HG03342 (cell line): ENCODE measurements around the gene CSE1L.
"Not testable (repeated sequence)": the region's sequence is repeated elsewhere in the genome, so short reads cannot be mapped to it uniquely, and the experiment has no call there.

Source experiments
- ATAC-seq: cut with Tn5 transposase; IDR thresholded peaks from one replicate; pipeline ENCODE4 v1.9.1; 2021; ENCODE audit warnings: mild to moderate bottlenecking, moderate library complexity; ENCODE audit not compliant: unreplicated experiment

Gene CSE1L, protein sequence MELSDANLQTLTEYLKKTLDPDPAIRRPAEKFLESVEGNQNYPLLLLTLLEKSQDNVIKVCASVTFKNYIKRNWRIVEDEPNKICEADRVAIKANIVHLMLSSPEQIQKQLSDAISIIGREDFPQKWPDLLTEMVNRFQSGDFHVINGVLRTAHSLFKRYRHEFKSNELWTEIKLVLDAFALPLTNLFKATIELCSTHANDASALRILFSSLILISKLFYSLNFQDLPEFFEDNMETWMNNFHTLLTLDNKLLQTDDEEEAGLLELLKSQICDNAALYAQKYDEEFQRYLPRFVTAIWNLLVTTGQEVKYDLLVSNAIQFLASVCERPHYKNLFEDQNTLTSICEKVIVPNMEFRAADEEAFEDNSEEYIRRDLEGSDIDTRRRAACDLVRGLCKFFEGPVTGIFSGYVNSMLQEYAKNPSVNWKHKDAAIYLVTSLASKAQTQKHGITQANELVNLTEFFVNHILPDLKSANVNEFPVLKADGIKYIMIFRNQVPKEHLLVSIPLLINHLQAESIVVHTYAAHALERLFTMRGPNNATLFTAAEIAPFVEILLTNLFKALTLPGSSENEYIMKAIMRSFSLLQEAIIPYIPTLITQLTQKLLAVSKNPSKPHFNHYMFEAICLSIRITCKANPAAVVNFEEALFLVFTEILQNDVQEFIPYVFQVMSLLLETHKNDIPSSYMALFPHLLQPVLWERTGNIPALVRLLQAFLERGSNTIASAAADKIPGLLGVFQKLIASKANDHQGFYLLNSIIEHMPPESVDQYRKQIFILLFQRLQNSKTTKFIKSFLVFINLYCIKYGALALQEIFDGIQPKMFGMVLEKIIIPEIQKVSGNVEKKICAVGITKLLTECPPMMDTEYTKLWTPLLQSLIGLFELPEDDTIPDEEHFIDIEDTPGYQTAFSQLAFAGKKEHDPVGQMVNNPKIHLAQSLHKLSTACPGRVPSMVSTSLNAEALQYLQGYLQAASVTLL

DNA sequence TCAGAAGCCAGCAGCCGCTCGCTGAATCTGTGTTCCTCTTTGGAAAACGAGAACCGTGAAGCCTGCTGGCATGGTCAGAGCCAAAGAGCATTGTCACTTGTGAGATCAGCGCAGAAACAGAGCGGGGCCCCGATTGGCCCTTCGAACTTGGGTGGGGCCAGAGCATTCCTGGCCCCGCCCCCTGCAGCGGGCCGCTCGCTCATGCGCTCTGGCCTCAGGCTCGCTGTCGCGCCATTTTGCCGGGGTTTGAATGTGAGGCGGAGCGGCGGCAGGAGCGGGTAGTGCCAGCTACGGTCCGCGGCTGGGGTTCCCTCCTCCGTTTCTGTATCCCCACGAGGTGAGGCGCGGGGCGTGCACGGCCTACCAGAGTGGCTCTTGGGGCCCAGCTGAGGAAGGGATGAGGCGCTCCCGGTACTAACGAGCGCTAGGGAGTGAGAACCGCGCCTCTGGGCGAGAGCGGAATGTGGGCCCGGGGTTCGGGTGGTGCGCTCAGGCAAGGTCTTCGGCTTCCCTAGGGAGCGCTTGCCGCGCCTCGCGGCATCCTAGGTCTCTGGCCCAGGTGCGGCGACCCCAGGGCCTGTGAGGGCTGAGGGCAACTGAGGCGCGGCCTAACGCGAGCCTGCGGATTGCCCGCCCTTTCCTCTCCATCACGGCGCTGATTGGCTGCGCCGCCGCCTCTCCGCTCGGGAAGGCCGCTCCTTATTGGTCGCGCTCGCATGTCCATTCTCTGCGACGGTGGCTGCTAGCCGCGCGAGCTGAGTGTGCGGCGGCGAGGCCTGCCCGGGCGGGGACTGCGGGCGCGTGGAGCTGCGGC lies at the start of gene CSE1L:
Gene CSE1L (plus strand): TSS at position 226 of the 814 bp plus-strand sequence. CDS start 12,152 bp downstream, outside the sequence.
- peak; percentile 78 for ATAC-seq

DNA sequence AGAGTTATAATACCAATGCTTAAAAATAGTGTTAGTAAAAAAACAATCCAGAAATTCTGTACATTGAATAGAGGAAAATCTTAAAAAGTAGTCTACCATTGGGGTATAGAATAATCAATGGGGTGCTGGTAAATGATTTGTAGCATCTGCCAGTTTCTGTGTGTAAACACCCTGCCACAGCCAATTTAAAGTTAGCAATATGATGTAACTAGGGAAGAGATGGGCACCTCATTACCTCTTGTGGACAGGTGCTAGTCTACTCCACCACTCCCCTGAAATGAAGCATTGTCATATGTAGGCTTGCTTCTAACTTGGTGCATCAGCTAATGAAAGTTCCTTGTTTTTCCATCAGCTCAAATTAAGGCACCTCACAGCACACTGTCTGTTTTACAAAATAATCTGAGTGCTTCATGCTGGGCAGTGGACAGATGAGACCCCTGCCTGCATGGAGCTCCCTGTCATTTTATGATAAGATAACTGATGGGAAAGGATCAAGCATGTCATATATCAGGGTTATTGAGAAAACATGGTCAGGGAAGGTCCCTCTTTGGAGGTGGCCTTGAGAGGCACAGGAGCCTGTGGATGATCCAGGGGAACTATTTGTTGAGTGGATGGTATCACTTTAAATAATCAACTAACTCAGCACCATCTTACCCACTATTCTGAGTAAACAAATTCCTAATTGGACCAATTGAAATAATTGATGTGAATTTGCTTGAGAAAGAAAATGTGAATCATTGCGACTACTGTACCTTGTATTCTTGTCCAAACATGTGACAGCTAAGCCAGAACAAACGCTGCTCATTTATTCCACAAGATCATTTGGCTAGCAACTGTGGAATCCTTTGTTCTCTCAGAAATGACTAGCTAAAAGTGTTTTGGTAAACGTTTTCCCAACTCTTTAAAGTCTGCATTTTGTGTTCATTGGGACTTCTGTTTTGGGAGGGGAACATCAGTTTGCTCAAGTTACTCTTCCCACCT lies 45.9 kb upstream of the CSE1L start:
- no peak for ATAC-seq

DNA sequence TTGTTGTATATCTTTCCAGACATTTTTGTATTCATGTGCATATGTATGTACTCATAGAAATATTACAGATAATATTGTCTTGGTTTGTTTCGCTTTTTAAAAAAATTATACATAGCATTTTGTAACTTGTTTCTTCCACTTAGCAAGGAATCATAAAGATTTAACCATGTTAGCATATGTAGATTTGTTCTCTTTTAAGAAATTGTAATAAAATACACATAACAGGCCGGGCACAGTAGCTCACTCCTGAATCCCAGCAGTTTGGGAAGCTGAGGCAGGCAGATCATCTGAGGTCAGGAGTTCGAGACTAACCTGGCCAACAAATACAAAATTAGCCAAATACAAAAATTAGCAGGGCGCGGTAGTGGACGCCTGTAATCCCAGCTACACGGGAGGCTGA lies 44.4 kb upstream of the CSE1L start:
- no peak for ATAC-seq

DNA sequence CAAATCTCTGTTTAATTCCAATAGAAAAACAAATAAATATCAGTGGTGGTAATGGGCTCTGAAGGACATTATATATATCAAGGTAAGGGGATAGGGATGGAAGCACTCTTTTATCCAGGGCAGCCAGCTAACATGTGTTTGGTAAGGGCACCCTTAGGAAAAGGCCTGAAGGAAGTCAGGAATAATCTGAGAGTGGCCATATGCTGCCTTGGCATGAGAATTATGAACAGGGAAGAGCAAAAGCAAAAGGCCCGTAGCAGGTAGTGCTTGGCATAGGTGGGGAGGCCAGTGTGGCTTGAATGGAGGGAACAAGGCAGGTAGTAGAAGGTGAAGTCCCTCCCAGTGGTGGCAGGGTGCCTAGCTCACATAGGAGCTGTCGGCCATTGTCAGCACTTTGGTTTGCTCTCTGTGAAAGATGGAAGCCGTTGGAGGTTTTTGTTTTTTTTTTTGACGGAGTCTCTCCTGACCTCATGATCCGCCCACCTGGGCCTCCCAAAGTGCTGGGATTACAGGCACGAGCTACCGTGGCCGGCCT lies 39.6 kb upstream of the CSE1L start:
- ATAC-seq = no peak

DNA sequence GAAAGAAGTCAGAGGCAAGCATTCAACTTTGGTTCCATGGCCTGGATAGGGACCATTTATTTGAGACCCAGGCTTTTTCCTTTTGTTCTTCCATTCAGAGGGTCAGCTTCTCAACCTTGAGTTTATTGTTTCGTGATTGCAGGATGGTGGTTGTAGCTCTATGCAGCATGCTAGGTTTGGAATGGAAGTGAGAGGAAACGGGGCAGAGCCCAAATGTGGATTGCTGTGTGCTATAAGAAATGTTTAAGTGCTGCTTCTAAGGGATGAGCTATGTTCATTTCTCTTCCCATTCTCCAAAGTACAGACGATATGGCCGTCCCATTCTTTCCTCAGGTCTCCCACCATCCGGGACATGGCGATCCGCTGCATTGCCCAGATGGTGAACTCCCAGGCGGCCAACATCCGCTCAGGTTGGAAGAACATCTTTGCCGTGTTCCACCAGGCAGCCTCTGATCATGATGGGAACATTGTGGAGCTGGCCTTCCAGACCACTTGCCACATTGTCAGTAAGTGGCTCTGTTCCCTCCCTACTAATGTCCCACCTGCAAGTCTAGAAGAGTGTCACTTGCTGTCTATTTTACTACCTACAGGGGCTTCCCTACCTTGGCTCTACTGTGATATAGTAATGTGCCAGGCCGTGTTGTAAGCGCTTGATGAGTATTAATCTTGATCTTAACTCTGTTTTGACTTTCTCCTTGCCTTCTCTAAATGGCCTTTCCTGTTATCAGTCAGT lies 36.0 kb upstream of the CSE1L start:
- ATAC-seq = no peak

DNA sequence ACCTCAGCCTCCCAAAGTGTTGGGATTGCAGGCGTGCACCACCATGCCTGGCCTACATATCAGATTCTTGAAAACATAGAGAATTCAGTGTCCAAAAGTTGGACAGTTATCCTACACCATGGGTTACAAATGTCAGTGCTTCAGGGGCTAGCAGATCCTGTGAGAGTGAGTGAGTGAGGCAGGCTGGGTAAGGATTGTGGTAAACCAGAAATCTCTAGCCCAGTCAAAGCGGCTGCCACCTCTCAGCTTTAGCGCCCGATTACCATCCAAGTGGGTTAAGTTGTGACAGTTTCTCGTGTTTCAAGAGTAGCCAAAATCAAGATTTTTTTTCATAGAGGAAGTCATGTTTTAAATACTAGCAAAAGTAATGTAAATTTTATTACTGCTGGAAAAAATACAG lies 21.9 kb upstream of the CSE1L start:
- ATAC-seq = no peak

DNA sequence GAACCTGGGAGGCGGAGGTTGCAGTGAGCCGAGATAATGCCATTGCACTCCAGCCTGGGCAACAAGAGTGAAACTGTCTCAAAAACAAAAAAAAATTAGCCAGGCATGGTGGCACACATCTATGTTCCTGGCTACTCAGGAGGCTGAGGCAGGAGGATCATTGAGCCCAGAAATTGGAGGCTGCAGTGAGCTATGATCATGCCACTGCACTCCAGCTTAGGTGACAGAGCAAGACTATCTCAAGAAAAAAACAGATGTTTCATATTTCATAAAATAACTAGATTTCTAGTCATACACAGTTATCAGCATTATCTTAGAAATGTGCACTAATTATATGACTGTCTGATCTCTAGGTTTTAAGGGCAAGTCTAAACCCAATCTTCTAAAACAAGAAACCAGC lies 17.9 kb upstream of the CSE1L start:
- not testable (repeated sequence) for ATAC-seq

DNA sequence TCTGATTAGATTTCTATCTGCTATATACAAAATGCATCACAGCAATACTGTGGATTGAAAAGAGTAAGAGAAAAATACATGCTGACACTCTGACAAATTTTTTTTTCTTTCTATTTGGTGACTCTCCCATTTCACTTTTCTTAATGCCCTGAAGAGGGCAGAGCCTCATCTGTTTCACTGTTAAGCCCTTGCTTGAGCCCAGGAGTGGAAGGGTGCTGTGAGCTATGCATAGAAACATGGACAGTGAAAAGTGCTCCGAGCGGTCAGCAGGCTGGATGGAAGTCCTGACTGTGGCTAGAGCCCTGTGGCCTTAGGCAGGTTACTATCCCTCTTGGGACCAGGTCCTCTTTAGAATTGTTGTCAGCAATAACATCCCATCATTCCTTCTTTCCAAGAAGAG lies 17.4 kb upstream of the CSE1L start:
- no peak for ATAC-seq

DNA sequence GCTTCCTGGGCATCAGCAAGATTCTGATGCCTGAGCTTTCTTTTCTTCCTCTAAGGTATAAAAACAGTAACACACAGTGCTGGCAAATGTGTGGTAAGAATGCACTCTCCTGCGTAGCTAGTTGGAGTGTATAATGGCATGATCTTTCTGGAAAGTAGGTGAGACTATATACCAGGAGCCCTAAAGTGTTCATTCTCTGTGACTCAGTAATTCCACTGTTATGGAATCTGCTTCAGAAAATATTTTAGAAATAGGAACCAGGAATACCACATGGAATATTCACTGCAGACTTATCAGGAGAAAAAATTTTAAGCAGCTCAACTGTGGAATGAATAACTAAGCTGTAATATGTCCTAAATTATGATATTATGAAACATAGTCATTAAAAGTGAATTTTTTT lies 16.9 kb upstream of the CSE1L start:
- no peak for ATAC-seq

DNA sequence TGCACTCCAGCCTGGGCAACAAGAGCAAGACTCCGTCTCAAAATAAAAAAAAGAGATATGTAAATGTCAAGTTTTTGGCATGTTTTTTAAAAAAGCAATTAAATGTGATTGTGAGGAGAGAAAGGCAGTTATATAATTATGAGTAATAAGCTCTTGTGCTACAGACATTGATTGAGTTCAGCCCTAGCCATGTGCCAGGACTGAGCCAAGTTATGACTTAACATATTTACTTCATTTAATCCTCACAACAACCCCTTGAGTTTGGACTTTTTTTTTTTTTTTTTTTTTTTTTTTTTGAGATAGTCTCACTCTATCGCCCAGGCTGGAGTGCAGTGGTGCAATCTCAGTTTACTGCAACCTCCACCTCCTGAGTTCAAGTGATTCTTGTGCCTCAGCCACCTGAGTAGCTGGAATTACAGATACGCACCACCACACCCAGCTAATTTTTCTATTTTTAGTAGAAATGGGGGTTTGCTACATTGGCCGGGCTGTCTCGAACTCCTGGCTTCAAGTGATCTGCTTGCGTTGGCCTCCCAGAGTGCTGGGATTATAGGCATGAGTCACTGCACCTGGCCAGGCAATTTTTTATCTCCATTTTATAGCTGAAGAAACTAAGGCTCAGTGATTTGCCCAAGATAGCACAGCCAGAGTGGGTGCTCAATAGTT lies 15.0 kb upstream of the CSE1L start:
- ATAC-seq = no peak

DNA sequence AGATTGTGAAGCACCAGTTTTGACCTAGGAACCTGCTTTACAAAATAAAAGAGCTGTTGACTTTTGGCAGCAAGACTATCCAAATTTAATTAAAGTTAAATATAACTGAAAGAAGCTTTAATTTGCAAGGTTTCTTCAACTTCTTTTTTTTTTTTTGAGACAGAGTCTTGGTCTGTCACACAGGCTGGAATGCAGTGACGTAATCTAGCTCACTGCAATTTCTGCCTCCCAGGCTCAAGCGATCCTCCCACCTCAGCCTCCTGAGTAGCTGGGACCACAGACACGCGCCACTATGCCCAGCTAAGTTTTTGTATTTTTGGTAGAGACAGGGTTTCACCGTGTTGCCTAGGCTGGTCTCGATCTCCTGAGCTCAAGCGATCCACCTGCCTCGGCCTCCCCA lies 13.7 kb upstream of the CSE1L start:
- ATAC-seq = no peak

DNA sequence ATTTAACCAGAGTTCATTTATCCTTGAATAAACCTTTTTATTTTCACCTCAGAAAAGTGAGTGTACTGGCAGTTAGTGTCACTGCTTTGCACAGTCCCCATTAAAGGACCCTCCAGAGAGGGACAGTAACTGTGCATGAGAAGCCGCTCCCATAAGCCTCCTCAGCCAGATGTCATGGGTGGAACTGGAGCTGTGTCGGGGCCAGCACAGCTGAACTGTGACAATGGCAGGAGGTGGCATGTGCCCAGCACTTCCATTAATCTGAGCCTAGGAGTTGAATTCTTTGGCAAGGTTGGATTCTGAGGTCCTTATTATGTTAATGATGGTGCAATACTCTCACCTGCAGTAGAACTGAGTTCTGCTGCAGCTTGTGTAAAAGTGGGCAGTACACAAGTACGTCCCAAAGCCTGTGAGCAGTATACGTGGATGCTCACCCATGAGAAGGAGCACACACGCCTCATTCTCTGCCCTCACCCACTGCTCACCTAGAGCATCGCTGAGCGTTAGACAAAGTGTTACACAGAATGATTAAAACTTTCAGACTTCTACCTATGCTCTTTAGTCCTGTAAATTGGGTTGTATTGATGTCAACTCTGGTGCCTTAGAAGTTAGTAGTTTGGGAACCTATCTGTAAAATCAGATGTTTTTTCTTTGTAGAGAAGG lies 11.9 kb upstream of the CSE1L start:
- no peak for ATAC-seq

DNA sequence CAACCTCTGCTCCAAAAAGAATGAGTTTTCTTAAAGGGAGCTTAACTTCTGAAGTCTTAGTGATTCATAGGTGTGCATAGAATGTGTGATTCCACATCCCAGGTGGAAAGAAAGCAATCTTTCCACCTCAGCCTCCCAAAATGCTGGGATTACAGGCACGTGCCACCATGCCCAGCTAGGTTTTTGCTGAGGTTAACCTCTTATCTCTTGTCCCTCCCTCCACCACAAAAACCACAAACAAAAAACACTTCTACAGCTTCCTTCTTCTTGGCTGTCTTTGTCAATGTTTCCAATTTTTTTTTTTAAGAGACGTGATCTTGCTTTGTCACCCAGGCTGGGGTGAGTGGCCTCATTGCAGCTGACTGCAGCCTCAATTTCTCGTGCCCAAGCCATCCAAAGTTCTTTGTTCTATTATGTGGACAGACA lies 8.1 kb upstream of the CSE1L start:
- no peak for ATAC-seq

DNA sequence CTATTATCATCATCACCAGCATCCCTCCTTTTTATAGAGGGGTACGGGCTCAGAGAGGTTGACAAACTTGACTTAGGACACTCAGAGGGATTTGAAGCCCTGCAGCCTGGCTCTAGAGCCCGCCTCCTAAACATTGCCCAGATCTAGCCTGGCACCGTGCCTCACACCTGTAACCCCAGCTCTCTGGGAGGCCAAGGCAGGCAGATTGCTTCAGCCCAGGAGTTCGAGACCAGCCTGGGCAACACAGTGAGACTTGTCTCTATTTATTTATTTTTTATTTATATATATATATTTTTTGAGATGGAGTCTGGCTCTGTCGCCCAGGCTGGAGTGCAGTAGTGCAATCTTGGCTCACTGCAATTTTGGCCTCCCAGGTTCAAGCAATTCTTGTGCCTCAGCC lies 6.3 kb upstream of the CSE1L start:
- ATAC-seq = no peak

DNA sequence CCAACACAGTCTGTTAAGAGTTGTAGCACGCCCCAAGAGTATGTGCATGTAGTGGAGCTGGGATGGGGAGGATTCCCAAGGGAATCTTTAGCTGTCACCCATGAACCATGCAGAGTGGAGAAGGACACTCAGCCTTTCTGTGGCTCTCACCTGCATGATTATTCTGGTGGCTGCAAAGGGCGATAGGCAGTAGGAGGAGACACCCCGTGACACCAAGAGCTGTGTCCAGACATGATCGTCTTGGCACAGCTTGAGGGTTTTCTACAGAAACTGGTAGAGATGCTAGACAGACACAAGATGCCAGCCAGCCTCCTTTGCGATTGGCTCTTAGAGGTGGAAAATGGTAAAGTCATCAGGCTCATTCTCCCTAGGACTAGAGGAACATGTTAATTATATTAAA lies 3.1 kb upstream of the CSE1L start:
- ATAC-seq = no peak

DNA sequence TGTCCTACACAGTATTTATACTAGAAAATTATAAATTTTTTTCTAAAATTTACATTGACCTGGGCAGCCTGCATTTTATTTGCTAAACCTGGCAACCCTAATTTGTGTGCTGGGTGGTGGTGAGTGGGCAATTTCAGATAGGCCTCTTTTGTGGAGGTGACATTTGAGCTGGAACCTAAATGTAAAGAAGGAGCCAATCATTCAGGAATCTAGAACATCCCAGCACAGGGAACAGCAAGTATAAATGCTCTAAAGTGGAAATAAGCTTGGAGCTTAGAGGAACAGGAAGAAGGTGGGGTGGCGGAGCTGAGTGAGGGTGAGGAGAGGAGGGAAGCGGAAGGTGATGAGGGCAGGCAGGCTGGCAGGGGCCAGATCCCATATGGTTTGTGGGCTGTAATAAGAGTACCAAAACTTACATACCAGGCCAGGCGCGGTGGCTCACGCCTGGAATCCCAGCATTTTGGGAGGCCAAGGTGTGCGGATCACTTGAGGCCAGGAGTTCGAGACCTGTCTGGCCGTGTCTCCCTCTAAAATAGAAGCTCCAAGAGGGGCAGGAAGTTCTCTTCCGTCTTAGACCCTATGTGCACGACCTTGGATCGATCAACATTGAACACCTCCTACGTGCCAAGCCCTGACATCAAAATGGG lies 549 bp upstream of the CSE1L start:
- peak; percentile 15 for ATAC-seq

DNA sequence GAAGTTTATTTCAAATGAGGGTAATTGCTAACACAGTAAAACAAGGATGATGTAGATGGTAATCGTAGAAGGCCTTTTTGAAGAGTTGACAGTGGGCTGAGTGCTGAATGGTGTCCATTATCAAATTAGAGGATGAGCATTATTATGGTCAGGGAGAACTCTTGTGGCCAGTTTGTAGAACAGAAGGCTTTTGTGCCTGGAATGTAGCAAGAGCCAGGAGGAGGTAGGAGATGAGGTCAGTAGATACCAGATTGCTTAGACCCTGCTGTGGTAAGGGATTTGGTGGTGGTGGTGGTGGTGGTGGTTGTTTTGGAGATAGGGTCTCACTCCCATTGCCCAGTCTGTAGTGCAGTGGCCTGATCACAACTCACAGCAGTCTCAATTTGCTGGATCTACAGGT lies 6.2 kb downstream of the CSE1L start:
- no peak for ATAC-seq
